Heart left ventricle (tissue), 16 donors: ENCODE measurements around the gene ADH4. TPM values are rescaled to one million over a fixed set of nuclear protein-coding genes. Genes with fewer than 3 reads are reported as not detected.
A peak's percentile ranks its signal among the peaks of the same experiment; 100 is the strongest.
"Not testable (repeated sequence)": the region's sequence is repeated elsewhere in the genome, so short reads cannot be mapped to it uniquely, and the experiment has no call there.

Source experiments
- ATAC-seq, 4 donors: fragments of 200-7000 bp; cut with Tn5 transposase; one replicate each; pipeline ENCODE4 v1.9.1; 2020 to 2022; ENCODE audit warnings: moderate library complexity in 4 of 4, mild to moderate bottlenecking in 3 of 4, moderate number of reproducible peaks in 1 of 4
- DNase-seq, 5 donors: peaks; one replicate each; pipeline ENCODE4 v3.0.0-alpha.2; 2020
- H3K27ac ChIP-seq, 12 donors: fragments of 200-600 bp; sonication (generic) in 4 of 12; one replicate each; pipeline versions ENCODE4 v1.5.0 to v1.8.0; 2016 to 2022; ENCODE audit warnings: mild to moderate bottlenecking in 2 of 12
- H3K27me3 ChIP-seq, 9 donors: fragments of 200-600 bp; sonication (generic) in 2 of 9; one replicate each; pipeline versions ENCODE4 v1.5.1 to v1.8.0; 2016 to 2022; ENCODE audit warnings: mild to moderate bottlenecking in 3 of 9
- H3K36me3 ChIP-seq, 9 donors: fragments of 200-600 bp; sonication (generic) in 2 of 9; one replicate each; pipeline versions ENCODE4 v1.5.0 to v1.8.0; 2018 to 2022; ENCODE audit warnings: mild to moderate bottlenecking in 2 of 9
- H3K4me1 ChIP-seq, 12 donors: fragments of 200-600 bp; sonication (generic) in 4 of 12; one replicate each; pipeline versions ENCODE4 v1.5.0 to v1.8.0; 2016 to 2022; ENCODE audit warnings: mild to moderate bottlenecking in 3 of 12
- H3K4me3 ChIP-seq, 12 donors: fragments of 200-600 bp; sonication (generic) in 4 of 12; one replicate each; pipeline versions ENCODE4 v1.5.0 to v1.8.0; 2017 to 2022; ENCODE audit warnings: mild to moderate bottlenecking in 9 of 12, moderate library complexity in 4 of 12
- H3K9me3 ChIP-seq, 12 donors: fragments of 200-600 bp; sonication (generic) in 4 of 12; one replicate each; pipeline versions ENCODE4 v1.5.0 to v1.8.0; 2016 to 2022; ENCODE audit warnings: mild to moderate bottlenecking in 1 of 12
- POLR2A ChIP-seq, 2 donors: fragments of 450-650 bp; IDR thresholded peaks; one replicate each; pipeline ENCODE4 v1.6.1; 2017; ENCODE audit warnings: antibody characterized with exemption in 2 of 2, mild to moderate bottlenecking in 2 of 2, moderate library complexity in 2 of 2
- WGBS, 4 donors: extraction: QIAGEN DNeasy Blood & Tissue Kit in 2 of 4; methylation state at CpG; one replicate each; pipeline versions ENCODE4 v1.1.5 to v1.1.7; 2013 to 2018; 5-methylcytosine and 5-hydroxymethylcytosine counted together
- intact Hi-C, 10 donors: fragments of 100-400 bp; cut with DNase I; formaldehyde crosslinking; loops; one replicate each; pipeline versions ENCODE4 v1.11.1 to v1.14.2; 2022
- polyA plus RNA-seq, 2 donors: library from polyadenylated mRNA; stranded (reverse); fragments of 200-250 nt; gene quantifications; one replicate each; pipeline ENCODE4 v1.2.3, GENCODE V29; 2013
- total RNA-seq, 9 donors: library from RNA; depleted of rRNA in 2 of 9; stranded (reverse); fragments of >200 nt in 2 of 9; fragmentation: NEBNext Ultra II Directional in 3 of 9; extraction: Animal tissue kit (Norgen Biotek cat#: 25700) in 3 of 9; gene quantifications; one replicate each; pipeline versions ENCODE4 v1.1.0 to v1.2.4, GENCODE V29; 2016 to 2023
- TF ChIP-seq, protein P1 (sequence below), 12 donors: fragments of 200-600 bp; sonication (generic) in 4 of 12; IDR thresholded peaks; one replicate each; pipeline versions ENCODE4 v1.5.0 to v1.8.0; 2018 to 2022; ENCODE audit warnings: antibody characterized with exemption in 12 of 12, mild to moderate bottlenecking in 5 of 12
- donor health status: ischemic (EF 13 %, LVEDD 7.1; RV severe dilation, severe dysfunction).
- donor health status: healthy with polysubstance abuse.
- donor health status: DM: no; HTN: yes; CAD: no.
- donor health status: DM: no; HTN: no; CAD: no.
- donor health status: ischemic (EF 25% LVEDD 6.9; RV normal size, moderate dysfunction).
- donor health status: ischemic (EF 25% LVEDD 5.7; RV mildly dilated, moderate dysfunction).
- donor health status: healthy.
- donor health status: DM: yes; HTN: yes; CAD: no.
- donor health status: ischemic (EF 35%, LVEDD 5.7; RV mildly dilated, moderate dysfunction).
- donor health status: nonischemic (EF 11% LVEDD 7.7; RV severe dilation, severe dysfunction).
- donor health status: DM: yes; HTN: yes; CAD: no.
- donor health status: PGD.
- donor health status: ischemic (EF 29% LVEDD 5.4; RV normal size, mild dysfunction).
- donor health status: nonischemic (EF 23%, LVEDD 6.1; RV moderate dilation, normal function).

ADH4 gene
- total and polyA plus RNA-seq, 11 donors = 0.12 TPM; not detected in 10

DNA sequence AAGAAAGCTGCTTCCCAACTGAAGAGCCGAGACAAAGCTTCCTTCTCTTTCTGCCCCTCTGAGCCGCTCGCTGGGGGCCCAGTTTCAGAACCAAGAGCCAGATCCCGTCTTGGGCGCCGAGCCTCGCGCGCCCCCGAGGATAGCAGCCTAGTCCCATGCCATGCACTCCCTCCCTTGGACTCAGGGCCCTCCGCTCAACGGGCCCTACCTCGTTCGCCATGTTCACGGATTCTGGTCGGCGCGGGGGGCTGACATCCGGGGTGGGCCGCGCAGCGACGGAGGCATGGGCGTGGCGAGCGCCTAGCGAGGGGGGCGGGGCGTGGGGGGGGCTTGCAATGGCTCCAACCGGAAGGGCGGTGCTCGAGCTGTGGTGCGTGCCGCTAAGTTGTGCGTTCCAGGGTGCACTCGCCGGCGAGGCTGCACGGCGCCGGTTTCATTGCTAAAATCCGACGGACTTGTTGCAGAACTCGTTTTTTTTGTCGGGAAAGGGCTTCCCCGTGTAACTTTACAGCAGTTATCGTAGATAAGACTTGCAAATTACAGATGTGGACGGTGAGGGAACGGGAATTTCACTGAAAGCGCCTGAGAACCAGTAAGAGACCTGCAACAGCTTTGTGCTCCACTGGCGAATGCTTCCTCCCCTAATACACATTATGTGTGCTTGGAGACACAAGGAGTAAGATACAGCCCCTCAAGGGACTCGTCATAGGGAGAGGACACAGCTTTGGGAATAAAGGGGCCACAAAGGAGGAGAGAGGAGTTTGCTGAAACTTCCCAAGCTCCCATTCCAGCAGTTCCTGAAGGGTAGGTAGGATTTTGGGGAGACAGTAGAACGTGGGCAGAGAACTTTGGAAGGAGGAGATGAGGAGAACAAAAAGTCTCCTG is 55.4 kb downstream of the ADH4 start, which contains the start of gene ADH5:
Gene ADH5 (minus strand): TSS at position 308 of the 885 bp plus-strand sequence. CDS start 88 bp downstream, at position 220.
- TF ChIP-seq, protein P1, sequence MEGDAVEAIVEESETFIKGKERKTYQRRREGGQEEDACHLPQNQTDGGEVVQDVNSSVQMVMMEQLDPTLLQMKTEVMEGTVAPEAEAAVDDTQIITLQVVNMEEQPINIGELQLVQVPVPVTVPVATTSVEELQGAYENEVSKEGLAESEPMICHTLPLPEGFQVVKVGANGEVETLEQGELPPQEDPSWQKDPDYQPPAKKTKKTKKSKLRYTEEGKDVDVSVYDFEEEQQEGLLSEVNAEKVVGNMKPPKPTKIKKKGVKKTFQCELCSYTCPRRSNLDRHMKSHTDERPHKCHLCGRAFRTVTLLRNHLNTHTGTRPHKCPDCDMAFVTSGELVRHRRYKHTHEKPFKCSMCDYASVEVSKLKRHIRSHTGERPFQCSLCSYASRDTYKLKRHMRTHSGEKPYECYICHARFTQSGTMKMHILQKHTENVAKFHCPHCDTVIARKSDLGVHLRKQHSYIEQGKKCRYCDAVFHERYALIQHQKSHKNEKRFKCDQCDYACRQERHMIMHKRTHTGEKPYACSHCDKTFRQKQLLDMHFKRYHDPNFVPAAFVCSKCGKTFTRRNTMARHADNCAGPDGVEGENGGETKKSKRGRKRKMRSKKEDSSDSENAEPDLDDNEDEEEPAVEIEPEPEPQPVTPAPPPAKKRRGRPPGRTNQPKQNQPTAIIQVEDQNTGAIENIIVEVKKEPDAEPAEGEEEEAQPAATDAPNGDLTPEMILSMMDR (IDR thresholded peaks at IDR 0.05) = no peak
- TF ChIP-seq POLR2A (IDR thresholded peaks at IDR 0.05) = peak in 1 of 2 donors; percentile 82
- H3K36me3 ChIP-seq = peaks cover 0 to 22% (median 20%) of the 10 kb centered on the region in 9 donors
- H3K4me3 ChIP-seq = peak within 1 kb of the TSS; percentile 37 to 88 (median 69)
- H3K9me3 ChIP-seq = no peaks in the 10 kb centered on the region
- no peaks in the 10 kb centered on the region for H3K27me3 ChIP-seq
- H3K4me1 ChIP-seq = peaks cover 0 to 57% (median 30%) of the 10 kb centered on the region in 12 donors
- 0 to 1% (median 1%) methylated on average over 26 to 53 of the region's 53 CpGs for WGBS, 4 donors
- peak within 1 kb of the TSS; percentile 84 to 96 (median 92) for H3K27ac ChIP-seq
- peak; percentile 90 to 94 (median 93) for DNase-seq
- intact Hi-C loops = loop anchor here in 5 of 10 donors (1.0 to 10.0 kb wide), 7 partner anchors 93 to 944 kb away; partner anchors contain the start of genes METAP1 (in 4 of the 5), RAP1GDS1 (in 2 of the 5), EIF4E (in 1 of the 5) and STPG2 (in 1 of the 5)
- ATAC-seq = peak; percentile 98 to 100 (median 98)

DNA sequence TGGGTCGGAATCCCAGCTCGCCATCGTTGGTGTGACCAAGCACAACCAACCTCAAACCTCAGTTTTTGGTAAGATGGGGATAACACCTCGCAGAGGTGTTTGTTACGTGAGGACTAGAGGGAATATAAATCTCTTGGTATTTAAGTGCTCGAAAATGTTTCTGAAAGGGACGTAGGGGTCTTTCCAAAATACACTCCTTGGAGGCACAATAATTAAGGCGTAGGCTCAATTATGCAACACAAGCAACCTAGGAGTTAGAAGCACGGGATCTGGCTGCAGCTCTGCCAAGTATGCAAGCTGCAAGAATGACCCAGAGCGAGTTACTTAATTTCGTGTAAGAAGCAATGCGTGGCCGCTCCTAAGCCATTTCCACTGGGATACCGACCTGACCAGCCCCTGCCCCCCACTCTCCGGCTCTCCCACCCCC is 56.1 kb downstream of the ADH4 start:
- 2 to 11% (median 4%) methylated on average over 15 of the region's 15 CpGs for WGBS, 4 donors
- Histone ChIP-seq H3K36me3 (peaks cover 0 to 29% (median 26%) of the 10 kb centered on the region in 9 donors), H3K9me3 (no peaks in the 10 kb centered on the region), H3K27ac (peak overlapping the region; percentile 84 to 96 (median 92)), H3K4me3 (peak overlapping the region; percentile 37 to 88 (median 69)), H3K27me3 (no peaks in the 10 kb centered on the region), H3K4me1 (peaks cover 0 to 64% (median 30%) of the 10 kb centered on the region in 12 donors)
- intact Hi-C loops = loop anchor here in 5 of 10 donors (1.0 to 10.0 kb wide), 7 partner anchors 93 to 943 kb away; partner anchors contain the start of genes METAP1 (in 4 of the 5), RAP1GDS1 (in 2 of the 5), EIF4E (in 1 of the 5) and STPG2 (in 1 of the 5)
- no peak for TF ChIP-seq POLR2A (IDR thresholded peaks at IDR 0.05)
- peak; percentile 44 to 79 (median 72) for ATAC-seq
- peak; percentile 59 to 79 (median 61) for DNase-seq

DNA sequence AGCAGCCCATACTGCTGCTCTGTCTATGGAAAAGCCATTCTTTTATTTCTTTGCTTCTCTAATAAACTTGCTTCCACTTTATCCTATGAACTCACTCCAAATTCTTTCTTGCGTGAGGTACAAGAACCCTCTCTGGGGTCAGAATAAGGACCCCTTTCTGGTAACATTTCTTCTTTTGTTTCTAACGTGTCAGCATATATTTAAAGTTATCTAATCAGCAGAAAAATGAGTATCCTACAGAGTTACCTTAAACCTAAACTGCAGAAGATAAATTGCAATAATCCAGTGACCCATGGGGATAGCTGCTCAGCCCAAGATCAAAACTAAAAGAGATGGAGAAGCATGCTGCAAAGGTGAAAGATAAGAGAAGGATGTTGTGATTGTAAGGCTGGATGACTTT is 59.5 kb downstream of the ADH4 start:
- intact Hi-C loops = loop anchor here in 3 of 10 donors (10.0 kb wide), 5 partner anchors 90 to 940 kb away; partner anchors contain the start of genes EIF4E (in 1 of the 3), METAP1 (in 1 of the 3), RAP1GDS1 (in 1 of the 3) and STPG2 (in 1 of the 3)
- H3K36me3 ChIP-seq = peaks cover 0 to 63% (median 61%) of the 10 kb centered on the region in 9 donors

DNA sequence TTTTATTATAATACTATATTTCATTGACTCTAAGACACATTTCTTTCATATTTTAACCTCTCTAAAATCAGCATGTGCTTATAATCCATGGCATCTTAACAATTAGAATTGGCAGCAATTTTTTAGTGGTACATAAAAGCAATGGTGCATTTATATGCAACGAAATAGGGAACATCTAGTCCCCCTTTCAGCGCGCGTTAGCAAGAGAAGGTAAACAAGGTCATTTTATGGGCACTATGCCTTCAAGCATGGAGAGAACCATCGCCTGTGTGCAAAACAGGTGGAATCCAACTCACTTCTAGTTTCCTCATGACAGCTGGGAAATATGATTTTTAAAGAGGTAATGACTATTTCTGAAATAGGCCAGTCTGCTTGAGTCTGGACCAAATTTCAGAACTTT is 61.9 kb downstream of the ADH4 start:
- Histone ChIP-seq H3K27ac (peak overlapping the region in 4 of 12 donors; percentile 6 to 41 (median 28)), H3K27me3 (no peaks in the 10 kb centered on the region), H3K36me3 (peaks cover 0 to 87% (median 82%) of the 10 kb centered on the region in 9 donors), H3K4me1 (peaks cover 0 to 59% (median 20%) of the 10 kb centered on the region in 12 donors), H3K4me3 (no peak overlapping the region), H3K9me3 (no peaks in the 10 kb centered on the region)
- TF ChIP-seq POLR2A (IDR thresholded peaks at IDR 0.05) = no peak
- TF ChIP-seq, protein P1 (IDR thresholded peaks at IDR 0.05) = no peak
- ATAC-seq = no peak
- no peak for DNase-seq
- 75 to 82% (median 77%) methylated on average over 5 of the region's 5 CpGs for WGBS, 4 donors
- intact Hi-C loops = loop anchor here in 3 of 10 donors (10.0 kb wide), 5 partner anchors 87 to 937 kb away; partner anchors contain the start of genes EIF4E (in 1 of the 3), METAP1 (in 1 of the 3), RAP1GDS1 (in 1 of the 3) and STPG2 (in 1 of the 3)

More for the DNA sequence above, 59.5 kb downstream of the ADH4 start:
- ATAC-seq (no peak), DNase-seq (no peak)
- TF ChIP-seq, protein P1 (IDR thresholded peaks at IDR 0.05) = no peak
- TF ChIP-seq POLR2A (IDR thresholded peaks at IDR 0.05) = no peak
- Histone ChIP-seq H3K9me3 (no peaks in the 10 kb centered on the region), H3K27me3 (no peaks in the 10 kb centered on the region), H3K4me1 (peaks cover 0 to 56% (median 24%) of the 10 kb centered on the region in 12 donors), H3K27ac (peak overlapping the region in 2 of 12 donors; percentile 0 to 19), H3K4me3 (no peak overlapping the region)
- 72 to 82% (median 75%) methylated on average over 2 of the region's 2 CpGs for WGBS, 4 donors

DNA sequence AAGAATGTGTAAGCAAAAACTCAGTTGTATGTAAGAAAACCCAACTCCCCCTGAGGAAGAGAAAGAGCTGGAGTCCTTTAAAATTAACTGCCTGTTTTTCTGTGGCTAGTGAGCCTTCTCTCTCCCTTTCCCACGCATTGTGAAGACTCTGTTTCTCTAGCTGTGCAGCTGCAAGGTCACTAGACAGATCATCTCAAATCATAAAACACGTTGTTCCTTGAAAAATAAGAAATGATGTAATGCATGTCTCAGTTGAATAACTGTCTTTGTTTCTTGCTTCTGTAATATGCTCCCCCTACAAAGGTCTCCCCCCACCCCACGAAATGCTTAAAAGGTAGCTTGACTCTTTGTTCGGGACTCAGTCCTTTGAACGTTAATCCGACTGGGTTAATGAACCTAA is 63.2 kb downstream of the ADH4 start:
- not testable (repeated sequence) for ATAC-seq, DNase-seq, H3K27me3 ChIP-seq, H3K4me3 ChIP-seq, H3K9me3 ChIP-seq
- H3K36me3 ChIP-seq = peaks cover 0 to 100% (median 93%) of the 10 kb centered on the region in 9 donors
- H3K27ac ChIP-seq = peak overlapping the region in 1 of 12 donors; percentile 4
- intact Hi-C loops = loop anchor here in 3 of 10 donors (10.0 kb wide), 5 partner anchors 86 to 936 kb away; partner anchors contain the start of genes EIF4E (in 1 of the 3), METAP1 (in 1 of the 3), RAP1GDS1 (in 1 of the 3) and STPG2 (in 1 of the 3)
- H3K4me1 ChIP-seq = peaks cover 0 to 63% (median 18%) of the 10 kb centered on the region in 12 donors
- WGBS, 4 donors = 57 to 71% (median 65%) methylated on average over 6 of the region's 6 CpGs
